GM12891 (cell line): Measurements from ENCODE around the gene SRGAP2.
"Not testable (repeated sequence)": the region's sequence is repeated elsewhere in the genome, so short reads cannot be mapped to it uniquely, and the experiment has no call there.

Experiments
- POLR2A ChIP-seq: IDR thresholded peaks from 2 replicates; pipeline ENCODE4 v1.6.1; 2011; ENCODE audit warnings: low read depth, low read length, control low read depth
- POLR2AphosphoS5 ChIP-seq: IDR thresholded peaks from 2 replicates; pipeline ENCODE4 v1.6.1; 2011; ENCODE audit warnings: low read depth, low read length, control low read depth
- POU2F2 ChIP-seq: IDR thresholded peaks from 2 replicates; pipeline ENCODE4 v1.6.1; 2011; ENCODE audit warnings: low read depth, mild to moderate bottlenecking, control low read depth, low read length, moderate library complexity
- TAF1 ChIP-seq: IDR thresholded peaks from 2 replicates; pipeline ENCODE4 v1.6.1; 2011; ENCODE audit warnings: low read depth, low read length, control low read depth

- TF ChIP-seq POLR2A, TAF1, POLR2AphosphoS5, POU2F2: not testable (repeated sequence)
Observed at GRCh38 chr1:206234189-206234916, 31.0 kb downstream of the SRGAP2 start.
